NK-92 (cell line): Measurements from ENCODE around the gene SMIM1.
A peak's percentile ranks its signal among the peaks of the same experiment; 100 is the strongest.
"Not testable (repeated sequence)": the region's sequence is repeated elsewhere in the genome, so short reads cannot be mapped to it uniquely, and the experiment has no call there.

Experiments used
- DNase-seq: peaks from one replicate; lab custom pipeline; 2025; ENCODE audit not compliant: unreplicated experiment; lab: John Stamatoyannopoulos, UW

The SMIM1 gene

DNA sequence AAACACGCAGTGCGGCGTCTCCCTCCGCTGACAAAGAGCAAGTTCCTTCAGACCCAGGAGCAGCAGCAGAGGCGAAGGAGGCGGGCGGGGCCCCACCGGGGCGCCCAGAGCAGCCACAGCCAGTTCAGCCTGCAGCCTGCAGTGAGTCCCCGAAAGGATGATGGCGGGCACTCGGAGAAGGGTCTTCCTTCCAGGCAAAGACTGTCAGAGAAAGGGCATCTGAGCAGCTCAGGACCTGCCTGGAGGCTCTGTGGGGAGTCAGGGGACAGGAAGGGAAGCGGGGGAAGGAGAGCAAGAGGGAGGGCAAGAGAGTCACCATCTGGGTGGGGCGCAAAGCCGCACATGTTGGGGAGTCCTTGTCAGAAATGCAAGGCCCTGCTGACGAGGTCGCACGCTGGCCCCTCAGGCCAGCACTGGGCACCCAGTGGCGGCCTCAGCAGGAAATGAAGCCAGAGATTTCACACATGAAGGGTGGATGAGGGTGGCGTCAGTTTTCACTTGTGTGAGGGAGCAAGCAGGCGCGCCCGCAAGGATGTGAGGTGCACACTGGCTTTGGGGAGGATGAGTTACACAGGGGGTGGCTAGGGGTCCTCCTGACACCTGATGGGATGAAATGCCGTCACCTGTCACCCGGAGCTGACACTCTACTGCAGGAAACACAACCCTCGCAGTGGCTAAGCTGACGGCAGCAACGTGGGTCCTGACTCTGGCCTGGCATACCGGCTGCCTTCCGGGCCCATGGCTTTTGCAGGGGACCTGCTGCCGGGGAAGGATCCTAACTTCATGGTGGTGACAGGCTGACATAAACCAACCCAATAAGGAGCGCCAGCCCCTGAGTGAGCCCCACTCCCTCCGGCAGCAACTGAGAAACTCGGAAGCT, 17.1 kb downstream of the SMIM1 start:
- no peak for DNase-seq

DNA sequence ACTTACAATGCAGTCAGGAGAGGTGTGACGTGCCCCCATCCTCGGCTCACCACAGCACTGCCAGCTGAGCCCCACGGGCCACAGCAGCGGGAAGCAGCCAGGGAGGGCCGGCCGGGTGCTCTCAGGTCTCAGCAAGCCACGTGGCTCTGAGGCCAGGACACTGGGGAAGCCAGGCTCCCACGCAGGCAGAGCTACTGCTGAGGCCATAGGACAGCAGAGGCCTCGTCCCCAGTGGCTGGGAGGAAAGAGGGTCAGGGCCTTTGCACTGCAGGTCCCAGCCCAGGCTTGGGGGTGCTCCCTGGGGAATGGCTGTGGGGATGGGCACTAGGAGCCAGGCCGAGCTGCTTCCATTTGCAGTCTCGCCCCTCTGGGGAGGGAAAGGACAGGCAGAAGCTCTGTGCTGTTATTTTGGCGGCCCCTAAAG, 18.0 kb downstream of the SMIM1 start:
- DNase-seq = no peak

DNA sequence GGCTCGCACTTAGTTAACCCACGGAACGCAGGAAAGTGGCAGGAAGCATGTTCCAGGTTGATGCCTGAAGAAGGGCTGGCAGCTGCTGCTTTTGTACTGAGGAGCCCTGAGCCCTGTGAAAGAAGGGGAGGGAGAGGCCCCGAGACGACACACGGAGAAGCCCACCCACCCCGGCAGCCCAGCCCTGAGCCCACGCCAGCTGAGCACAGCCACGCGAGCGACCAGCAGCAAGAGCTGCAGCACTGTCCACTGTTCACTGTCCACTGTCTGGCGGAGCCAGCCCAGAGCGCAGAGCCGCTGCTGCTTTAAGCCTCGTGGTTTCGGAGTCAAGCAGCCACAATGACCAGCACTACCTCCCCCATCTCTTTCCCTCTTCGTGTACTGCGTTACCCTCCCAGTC, 18.4 kb downstream of the SMIM1 start:
- DNase-seq = no peak

DNA sequence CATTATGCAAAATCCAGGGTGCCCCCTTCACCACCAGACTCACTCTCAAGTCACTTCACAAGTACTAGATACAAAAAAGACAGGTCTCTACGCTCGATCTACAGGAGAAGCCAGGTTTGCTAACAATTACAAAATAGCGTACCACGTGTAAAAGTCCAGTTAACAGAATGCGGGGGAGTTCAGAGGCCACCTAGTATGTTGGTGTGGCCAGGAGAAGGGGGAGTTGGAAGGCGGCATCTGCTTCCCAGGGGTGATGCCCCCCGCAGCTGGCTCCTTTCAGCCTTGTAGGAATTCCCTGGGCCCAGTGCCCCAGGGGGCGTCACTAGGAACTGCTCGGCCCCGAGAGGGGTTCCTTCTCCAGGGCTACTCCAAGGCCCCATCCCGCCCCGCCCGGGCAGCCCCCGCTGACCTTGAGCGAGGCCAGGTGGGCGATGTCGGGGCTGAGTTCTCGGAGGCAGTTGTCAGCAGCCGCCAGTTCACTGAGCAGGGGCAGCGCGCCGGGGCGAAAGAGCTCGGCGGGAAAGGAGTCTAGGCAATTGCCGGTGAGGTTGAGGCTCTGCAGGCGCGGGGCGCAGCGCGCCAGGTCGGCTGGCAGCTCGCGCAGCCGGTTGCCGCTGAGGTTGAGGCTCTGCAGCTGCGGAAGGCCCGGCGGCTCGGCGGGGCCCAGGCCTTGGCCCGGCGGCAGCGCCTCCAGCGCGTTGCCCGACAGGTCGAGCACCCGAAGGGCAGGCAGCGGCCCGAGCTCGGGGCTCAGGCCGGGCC, 23.1 kb downstream of the SMIM1 start:
- no peak for DNase-seq

DNA sequence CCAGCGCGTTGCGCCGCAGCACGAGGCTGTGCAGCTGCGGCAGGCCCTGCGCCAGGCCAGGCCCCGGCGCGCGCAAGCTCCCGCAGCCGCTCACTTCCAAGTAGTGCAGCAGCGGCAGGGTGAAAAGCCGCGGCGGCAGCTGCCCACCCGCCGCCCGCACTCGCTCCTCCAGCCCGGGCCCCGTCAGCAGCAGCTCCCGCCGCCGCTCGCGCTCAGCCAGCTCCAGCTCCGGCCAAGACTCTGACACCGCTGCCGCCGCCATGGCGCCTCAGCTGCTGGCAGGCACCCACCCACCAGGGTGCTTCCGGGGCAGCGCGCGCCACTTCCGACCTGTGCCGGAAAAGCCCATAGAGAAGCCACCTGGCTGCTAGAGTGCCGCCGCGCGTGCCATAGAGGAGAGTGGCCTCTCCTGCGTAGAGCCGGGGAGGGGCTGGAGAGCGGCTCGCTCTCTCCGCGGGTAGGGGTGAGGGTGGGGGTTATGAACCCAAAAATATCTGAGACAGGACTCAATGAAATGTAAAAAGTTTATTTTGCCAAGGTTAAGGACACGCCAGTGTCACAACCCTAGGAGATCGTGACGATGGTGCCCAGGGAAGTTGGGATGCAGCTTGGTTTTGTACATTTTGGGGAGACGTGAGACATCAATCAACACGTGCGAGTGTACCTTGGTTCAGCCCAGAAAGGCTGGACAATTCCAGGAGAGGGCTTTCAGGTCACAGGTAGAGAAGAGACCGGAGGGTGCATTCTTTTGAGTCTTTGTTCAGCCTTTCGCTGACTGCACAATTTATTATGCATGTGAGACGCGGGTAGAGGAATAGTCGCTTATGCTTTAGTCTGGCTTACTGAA, 23.9 kb downstream of the SMIM1 start, which contains the start of gene LRRC47:
LRRC47 (minus strand) TSS at position 284 of the 847 bp plus-strand sequence; CDS start at position 262, 22 bp downstream.
- peak; percentile 42 for DNase-seq

DNA sequence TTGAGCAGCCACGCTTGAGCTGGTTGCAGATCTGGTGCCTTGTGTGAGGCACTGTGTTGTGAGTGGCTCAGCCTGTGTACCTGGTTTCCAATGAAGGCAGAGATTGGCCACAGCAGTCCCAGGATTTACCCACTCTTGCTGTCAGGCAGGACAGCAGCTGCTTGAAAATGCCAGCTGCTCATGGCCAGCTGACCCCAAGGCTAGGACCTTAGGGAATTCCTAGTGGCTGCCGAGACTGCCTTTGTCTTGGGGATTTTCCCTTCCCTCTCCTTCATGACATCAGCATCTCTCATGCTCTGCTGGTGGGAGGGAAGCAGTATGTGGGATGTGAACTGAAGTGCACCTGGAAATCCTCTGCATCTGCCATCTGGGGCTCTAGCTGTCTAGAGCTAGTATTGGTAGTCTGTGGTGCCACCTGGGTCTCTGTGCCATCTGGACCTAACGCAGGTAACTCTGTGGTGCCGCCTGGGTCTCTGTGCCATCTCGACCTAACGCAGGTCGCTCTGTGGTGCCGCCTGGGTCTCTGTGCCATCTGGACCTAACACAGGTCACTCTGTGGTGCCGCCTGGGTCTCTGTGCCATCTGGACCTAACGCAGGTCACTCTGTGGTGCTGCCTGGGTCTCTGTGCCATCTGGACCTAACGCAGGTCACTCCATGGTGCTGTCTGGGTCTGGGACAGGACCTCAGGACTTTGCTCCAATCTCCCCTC, 27.6 kb downstream of the SMIM1 start:
- no peak for DNase-seq

DNA sequence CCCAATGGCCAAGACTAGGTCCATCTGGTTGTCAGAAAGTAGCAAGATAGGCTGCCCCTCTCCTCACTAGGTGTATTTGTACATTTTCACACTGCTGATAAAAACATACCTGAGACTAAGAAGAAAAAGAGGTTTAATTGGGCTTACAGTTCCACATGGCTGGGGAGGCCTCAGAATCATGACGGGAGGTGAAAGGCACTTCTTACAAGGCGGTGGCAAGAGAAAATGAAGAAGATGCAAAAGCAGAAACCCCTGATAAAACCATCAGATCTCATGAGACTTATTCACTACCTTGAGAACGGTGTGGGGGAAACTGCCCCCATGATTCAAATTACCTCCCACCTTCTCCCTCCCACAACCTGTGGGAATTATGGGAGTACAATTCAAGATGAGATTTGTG, 28.2 kb downstream of the SMIM1 start:
- not testable (repeated sequence) for DNase-seq

DNA sequence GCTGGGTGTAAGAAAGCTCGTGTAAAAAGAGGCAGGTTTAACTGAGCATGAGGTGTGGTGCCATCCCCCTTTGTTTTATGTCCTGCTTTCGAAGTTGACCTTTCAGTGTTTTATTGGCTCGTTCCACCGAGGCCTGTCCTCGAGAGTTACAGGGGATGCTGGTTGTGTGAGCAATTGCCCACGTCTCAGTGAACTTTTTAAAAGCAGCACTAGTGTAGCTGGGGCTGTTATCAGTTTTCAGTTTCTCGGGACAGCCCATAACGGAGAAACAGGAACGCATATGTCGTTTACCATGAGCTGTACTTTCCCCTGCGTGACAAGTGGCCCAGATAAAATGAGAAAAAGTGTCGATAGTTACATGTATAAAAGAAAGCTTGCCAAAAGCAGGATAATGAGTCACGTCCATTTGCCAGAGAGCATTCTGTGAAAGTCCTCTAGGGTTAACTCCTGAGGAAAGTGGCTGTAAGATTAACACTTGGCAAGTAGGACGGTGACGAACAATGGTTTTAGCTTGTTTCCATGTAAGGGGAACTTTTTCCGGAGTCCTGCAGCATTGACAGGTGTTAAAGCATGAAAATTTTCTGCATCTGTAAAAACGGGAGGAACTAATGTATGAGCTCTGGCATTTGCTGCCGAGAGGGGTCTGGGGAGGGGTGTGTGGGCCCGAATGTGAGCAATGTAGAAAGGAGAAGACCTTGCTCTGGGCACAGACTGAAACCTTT, 31.5 kb downstream of the SMIM1 start:
- no peak for DNase-seq

DNA sequence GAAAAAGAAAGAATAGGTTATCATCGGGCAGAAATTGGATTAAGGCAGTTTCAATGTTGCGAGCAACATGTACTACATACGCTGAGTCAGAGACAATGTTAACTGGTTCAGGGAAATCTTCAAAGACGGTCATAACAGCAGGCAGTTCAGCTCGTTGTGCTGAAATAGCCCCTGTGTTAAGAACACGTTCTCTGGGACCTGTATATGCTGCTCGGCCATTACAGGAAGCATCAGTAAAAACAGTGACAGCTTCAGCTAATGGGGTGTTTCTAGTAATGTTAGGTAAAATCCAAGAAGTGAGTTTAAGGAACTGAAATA, 32.0 kb downstream of the SMIM1 start:
- not testable (repeated sequence) for DNase-seq

DNA sequence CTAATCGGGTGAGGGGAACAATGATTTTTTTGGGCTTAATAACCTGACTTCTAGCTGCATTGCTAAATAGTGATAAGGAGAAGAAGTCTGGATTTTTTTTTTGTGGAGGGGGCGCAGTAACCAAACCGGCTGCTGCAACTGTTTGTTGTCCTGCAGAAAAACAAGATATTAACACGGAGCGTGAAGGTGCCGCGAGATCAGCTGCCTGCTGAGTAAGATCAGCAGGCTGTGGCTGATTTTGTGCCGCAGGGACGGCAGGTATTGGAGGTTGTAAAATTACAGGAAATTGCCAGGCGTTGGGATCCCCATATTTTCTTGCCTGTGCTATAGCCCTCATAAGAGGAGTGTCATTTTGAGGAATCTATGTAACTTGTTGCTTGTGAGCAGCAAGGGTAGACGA, 32.5 kb downstream of the SMIM1 start:
- DNase-seq = no peak

DNA sequence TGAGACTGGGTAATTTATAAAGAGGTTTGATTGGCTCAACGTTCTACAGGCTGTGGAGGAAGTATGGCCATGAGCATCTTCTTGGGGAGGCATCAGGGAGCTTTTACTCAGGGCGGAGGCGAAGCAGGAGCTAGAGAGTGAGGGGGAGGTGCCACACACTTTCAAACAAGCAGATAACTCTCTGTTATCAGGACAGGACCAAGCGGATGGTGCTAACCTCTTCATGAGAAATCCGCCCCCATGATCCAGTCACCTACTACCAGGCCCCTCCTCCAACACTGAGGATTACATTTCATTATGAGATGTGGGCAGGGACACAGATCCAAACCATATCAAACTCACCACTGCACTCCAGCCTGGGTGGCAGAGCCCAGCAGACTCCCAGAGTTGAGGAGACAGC, 35.2 kb downstream of the SMIM1 start:
- DNase-seq = no peak

DNA sequence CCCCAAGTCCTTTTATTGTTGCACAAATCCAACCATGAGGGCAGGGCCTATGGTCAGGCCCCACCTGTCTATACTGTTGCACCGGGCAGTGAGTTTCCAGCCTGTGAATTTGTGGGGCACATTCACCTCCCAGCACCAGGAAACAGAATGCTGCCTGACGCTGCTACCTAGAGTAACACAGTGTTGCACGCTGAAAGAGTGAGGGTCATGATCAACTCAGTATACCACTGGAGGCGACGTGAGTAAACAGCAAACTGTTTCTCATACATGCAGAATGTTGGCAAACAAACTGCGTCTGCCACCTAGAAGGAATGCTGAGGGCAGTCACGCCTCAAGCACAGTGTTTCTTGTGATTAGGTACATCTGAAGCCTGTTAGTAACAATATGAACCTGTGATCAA, 37.1 kb downstream of the SMIM1 start:
- no peak for DNase-seq

DNA sequence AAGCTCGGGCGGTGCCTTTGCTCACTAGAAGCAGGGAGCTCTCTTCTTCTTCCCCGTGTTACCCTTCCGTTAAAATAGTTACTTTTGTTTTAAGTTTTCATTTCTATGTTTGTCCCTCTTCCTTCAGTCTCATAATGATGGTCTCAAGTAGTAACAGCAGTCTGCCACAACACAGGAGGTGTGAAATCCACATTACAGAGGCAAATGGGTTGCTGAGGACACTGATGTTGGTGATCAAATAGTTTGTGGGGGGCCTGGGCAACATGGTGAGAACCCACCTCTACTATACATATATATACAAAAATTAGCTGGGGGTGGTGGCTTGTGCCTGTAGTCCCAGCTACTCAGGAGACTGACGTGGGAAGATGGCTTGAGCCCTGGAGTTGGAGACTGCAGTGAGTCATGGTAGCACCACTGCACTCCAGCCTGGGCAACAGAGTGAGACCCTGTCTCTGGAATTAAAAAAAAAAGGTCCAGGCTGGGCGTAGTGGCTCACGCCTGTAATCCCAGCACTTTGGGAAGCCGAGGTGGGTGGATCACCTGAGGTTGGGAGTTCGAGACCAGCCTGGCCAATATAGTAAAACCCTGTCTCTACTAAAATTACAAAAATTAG, 37.7 kb downstream of the SMIM1 start:
- DNase-seq = not testable (repeated sequence)

DNA sequence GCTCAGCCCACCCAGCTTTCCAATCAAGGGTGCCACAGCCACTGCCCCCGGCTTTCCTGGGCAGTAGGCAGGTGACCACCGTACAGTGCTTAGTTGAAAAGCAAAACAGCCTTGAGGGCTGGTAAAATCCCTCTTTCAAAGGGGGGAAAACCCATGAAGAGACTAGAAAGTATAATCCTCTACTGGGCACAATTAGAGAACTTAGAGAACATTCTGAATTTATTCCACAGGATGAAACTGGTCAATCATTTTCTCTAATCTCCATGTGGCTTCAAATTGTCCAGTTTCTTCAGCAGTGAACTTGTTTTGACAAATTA, 39.0 kb downstream of the SMIM1 start:
- no peak for DNase-seq

DNA sequence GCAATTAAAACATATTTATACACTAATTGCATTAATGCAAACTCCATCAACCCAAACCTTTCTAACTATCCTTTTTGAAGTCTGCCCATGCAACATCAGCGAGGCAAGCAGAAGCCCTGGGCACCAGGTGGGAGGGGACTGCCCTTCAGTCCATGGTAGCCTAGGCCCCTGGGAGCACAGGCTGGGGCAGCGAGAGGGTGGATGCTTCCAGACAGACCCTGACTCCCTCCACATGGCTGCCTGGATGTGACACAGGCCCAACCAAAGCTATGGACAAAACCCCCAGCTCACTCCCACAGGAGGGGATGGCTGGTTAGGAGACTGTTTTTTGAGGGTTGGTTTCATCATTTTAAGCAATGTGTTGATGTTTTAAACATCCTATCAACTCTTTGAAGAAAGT, 41.5 kb downstream of the SMIM1 start:
- DNase-seq = no peak

DNA sequence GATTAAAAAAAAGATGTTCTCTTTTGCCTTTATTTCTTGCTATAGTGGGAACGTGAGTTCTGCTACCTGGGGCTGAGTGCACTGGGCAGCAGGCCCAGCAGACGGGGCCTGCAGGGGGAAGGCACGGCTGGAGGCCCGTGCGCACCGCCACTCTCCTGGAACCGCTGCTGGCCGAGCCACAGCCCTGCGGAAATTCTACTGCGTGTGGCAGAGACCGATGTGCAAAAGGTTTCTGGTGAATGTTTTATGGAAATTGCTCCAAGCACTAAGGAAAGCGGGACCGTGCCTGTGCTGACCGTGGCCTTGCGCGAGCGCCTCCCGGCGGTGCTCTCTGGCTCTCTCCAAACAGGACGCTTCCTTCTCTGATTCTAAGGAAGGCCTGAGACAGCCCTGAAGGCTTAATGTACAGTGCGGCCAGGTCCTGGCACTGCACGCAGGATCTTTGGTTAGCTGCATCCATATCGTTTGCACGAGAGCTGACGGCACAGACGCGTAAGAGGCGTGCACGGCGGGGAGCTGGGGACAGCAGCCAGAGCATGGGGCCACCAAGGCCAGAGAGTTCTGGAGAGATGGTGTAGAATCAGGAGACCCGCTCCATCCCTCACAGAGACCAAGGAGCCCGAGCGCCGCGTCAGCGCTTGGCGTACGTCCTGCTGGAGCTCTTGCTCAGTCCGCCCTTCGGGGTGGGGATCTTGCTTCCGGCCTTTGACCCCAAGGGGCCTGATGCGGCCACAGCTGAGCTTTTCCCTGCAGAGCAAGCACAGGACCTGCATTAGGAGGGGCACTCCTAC, 42.4 kb downstream of the SMIM1 start:
- no peak for DNase-seq

DNA sequence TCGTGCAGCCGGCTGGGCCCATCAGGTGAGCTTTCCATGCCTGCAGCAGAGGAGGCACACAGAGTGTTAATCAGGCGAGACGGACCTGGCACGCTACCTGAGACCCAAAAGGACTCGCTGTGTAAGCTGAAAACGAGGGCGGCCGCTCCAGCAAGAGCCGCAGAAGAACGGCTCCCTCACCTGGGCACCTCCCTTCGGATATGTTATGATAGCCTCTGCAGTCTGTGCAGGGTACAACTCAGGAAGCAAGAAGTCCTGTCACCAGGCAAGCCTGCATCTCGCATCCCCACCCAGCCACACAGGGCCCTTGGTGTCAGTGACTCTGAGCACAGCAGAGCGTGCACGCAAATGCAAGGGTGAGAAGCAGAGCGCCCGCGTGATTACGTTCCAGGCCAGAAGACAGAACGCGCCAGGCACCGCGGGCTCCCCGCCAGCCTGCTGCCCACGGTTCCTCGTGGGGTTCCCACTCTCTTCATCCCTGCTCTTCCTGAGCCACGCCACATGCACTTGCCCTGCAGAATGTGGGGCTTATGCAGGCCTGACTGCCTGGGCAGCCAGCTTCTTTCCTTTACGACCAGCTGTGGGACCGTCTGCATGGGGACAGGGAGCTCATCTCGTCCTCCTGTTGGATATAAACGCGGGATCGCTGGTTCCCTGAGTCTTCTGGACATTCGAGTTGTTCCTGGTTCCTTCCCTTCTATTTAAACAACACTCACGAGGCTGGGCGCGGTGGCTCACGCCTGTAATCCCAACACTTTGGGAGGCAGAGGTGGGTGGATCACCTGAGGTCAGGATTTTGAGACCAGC, 44.0 kb downstream of the SMIM1 start:
- DNase-seq = no peak

DNA sequence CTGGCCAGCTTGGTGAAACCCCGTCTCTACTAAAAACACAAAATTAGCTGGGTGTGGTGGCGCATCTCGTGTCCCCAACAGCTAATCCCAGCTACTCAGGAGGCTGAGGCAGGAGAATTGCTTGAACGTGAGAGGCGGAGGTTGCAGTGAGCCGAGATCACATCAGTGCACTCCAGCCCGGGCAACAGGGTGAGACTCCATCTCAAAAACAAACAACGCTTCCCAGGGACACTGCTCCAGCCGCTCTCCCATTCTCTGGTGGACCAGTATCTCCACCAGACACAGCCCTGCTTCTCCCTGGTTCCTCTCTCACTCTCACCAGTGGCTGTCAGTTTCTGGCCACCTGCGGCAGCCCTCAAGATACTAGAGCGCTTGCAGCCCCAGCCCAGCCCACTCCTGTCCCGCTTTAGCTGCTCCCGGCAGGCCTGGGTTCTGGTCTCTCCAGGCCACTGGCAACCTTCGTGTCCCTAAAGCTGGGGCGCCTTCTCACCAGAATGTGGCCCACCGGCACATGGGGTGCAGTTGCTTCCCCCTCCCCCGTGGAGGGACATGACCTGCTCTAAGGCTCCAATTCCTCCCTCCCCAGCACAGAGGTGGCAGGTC, 44.7 kb downstream of the SMIM1 start:
- no peak for DNase-seq
